Posterior vena cava (tissue), 2 donors: ENCODE results near the gene ADPRH. TPM values are rescaled to one million over a fixed set of nuclear protein-coding genes. Genes with fewer than 3 reads are reported as not detected.
"Not testable (repeated sequence)": the region's sequence is repeated elsewhere in the genome, so short reads cannot be mapped to it uniquely, and the experiment has no call there.

Experiments
- DNase-seq: peaks from one replicate; pipeline ENCODE4 v3.0.0-alpha.2; 2020; ENCODE audit warnings: low spot score
- intact Hi-C, 2 donors: fragments of 100-400 bp; cut with DNase I; formaldehyde crosslinking; loops; one replicate each; pipeline versions ENCODE4 v1.14.1 to v1.14.2; 2022 to 2023
- total RNA-seq, 2 donors: library from RNA; stranded (reverse); fragmentation: NEBNext Ultra II Directional; extraction: Animal tissue kit (Norgen Biotek cat#: 25700); gene quantifications; one replicate each; pipeline ENCODE4 v1.2.1, GENCODE V29; 2021
- donor health status: DM: yes; HTN: yes; CAD: no.
- donor health status: DM: yes; HTN: yes; CAD: no.

Gene ADPRH
- total RNA-seq, 2 donors from 2014 or later = 15.3 to 17.9 TPM

DNA sequence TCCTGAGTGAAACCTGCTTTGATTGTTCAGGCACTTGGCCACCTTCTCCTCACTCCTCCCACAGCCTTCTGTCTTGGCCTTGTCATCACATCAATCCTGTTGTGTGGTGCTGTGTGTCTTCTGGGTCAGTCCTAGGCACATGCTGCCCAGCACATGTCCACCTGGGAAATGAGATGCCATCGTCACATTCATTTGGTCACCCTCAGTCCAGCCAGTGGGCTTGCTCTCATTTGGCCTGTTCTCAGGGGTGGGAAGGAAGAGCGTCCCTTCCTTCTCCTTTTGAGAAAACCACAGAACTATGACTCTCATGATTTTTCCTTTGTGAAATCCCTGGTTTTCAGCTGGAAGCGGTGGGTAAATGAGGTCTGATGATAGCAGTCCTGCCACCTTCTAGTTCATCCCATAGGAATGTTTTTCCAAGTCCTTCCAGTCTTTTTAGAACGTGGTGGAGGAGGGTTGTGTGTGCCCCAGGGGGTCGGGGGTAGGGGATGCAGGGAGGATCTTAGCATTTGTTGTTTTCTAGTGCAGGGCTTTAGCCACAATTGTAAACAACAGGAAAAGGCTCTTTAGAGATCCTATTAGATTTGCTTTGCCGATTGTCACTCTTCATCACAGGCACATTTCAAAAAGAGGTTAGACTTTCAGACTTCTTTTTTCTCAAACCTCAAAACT lies 9.9 kb downstream of the ADPRH start:
- DNase-seq = no peak
- intact Hi-C loops = loop anchor here (10.0 kb wide), 2 partner anchors 76 to 86 kb away; partner anchors contain the start of genes COX17 (in 1 of the 2) and POPDC2 (in 1 of the 2)

DNA sequence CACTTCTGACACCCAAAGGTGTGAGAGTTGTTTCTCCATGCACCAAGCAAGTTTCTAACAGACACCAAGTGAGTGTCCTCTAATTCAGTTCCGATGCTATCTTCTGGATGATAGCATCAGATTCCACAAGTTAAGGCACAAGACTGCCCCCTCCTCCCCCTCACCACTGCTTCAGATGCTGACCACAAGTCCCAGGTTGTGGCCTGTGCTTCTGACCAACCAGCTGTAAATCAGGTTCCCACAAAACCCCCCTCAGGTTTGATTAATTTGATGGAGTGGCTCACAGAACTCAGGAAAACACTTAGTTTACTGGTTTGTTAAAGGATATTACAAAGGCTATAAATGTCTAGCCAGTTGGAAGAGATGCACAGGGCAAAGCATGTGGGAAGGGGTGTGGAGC lies 11.4 kb downstream of the ADPRH start:
- no peak for DNase-seq
- intact Hi-C loops = no loop called here

DNA sequence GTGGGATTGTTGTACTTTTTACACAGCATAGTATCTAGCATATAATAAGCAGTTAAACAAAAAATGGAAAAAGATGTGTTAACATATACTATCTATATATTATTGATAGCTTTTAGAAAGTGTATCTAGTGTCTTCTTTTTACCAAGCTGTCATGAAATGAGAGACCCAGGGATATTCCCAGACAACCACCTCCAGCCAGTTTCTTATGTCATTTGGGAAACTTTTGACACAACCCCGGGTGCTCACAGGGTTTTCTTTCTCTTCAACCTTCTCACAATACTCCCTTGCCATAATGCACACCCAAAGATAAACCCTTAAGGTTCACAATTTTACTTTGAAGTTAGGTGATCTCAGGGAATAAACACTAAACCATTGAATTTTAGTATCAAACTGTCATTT lies 13.6 kb downstream of the ADPRH start:
- intact Hi-C loops = no loop called here
- DNase-seq = no peak

DNA sequence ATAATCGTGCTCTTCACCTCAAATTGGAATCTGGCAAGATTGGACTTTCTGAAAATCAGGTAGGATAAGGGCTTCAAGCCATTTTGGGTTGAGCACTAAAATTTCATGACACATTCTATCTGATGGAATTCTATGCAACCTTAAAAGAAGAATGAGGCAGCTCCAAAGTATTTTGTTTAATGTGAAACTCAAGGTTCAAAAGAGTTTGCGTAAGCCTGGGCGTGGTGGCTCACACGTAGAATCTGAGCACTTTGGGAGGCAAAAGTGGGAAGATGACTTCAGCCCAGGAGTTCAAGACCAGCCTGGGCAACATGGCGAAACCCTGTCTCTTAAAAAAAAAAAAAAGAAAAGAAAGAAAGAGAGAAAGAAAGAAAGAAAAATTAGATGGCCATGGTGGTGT lies 14.8 kb downstream of the ADPRH start:
- intact Hi-C loops = no loop called here
- no peak for DNase-seq

DNA sequence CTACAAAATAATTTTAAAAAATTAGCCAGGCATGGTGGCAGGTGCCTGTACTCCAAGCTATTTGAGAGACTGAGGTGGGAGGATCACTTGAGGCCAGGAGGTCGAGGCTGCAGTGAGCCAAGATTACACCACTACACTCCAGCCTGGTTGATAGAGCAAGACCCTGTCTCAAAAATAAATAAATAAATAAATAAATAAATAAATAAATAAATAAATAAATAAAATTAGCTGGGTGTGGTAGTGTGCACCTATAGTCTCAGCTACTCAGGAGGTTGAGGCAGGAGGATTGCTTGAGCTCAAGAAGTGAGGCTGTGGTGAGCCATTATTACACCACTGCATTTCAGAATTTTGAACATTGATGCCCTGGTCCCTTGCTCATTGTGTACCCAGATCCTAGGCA lies 15.6 kb downstream of the ADPRH start:
- intact Hi-C loops = loop anchor here in 1 of 2 donors (5.0 kb wide), 1 partner anchor 37 kb away; no protein-coding TSS in a partner anchor
- DNase-seq = not testable (repeated sequence)

DNA sequence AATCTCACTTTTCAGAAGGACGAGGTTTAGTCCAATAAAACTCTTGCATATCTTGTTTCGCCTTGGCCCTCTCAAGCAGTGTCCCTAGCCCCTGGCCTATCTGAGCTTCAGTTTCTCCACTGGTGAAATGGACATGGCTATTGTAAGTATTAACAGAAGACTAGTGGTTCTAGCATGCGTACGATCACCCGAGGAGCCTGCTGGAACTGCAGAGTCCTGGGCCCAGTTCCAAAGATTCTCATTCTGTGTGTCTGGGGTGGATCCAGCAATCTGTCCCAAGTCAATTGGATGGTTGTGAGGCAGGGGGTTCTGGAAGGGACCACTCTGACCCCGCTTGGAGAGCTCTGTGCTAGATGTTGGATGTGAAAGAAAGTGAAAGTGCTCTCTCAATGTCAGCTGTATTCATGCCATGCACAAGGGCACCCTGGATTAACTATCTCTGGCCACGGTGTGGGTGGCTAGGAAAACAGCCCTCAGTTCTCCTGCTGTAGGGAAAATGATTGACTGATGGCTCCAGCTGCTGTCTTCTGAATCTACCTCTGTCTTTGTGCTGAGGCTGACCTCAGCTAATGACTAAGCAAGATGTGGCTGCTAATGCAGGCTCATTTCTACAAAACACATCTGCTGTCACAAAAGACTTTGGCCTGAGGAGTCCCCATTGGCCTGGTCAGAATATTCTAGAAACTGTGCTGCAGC lies 16.5 kb downstream of the ADPRH start:
- DNase-seq = no peak
- intact Hi-C loops = loop anchor here in 1 of 2 donors (5.0 kb wide), 1 partner anchor 37 kb away; no protein-coding TSS in a partner anchor

DNA sequence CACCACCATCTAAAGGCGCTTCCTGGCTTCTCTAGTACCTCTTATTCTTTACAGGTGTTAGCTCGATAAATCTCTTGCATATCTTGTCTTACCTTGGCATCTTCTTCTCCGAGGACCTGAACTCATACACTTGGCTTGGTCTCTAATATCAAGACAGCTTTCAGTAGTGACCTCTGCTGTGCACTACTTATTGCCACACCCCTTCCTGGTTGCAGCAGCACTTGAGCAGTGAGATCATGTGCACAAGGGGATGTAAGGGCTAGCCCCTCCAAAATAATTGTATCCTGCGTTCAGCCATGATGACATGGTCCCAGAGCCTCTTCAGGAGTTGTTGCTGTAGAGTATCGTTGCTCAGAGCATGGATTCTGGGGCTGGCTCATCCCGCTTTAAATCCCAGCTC lies 17.1 kb downstream of the ADPRH start:
- no peak for DNase-seq
- intact Hi-C loops = loop anchor here in 1 of 2 donors (5.0 kb wide), 1 partner anchor 36 kb away; no protein-coding TSS in a partner anchor

DNA sequence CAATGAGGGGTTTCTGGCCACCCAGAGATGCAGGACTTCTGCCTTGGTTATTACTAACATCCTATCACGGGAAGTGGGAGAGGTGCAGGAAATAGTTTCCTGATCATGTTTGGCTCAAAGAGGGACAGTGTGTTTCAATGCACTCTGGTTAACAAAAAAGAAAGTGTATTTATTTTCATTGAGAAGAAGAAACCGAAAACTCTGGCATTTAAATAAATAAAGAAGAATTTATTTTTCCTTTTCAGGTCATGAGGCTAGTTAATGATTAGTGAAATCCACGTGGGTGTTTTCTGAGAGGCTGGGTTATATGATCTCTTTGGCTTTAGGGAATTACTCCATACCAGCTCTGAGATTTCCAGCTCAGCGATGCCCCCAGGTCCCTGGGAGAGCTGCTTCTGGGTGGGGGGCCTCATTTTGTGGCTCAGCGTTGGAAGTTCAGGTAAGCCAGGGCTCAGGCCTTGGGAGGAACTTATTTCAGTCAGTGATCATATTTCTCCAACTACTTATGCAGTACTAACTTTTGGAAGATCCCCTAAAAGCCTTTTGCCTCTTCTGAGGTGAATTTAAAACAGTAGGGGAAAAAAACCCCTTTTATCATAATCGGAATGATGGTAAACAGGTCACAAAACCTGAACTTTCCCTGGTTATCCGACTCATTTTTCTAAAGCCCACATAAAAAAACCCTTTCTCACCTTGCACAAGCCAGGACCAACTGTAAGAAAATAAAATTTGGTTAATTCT lies 18.4 kb downstream of the ADPRH start, which contains the start of gene PLA1A:
Gene PLA1A, plus strand, starts transcription at position 338 of the 741 bp plus-strand sequence. Its CDS starts 29 bp downstream, at position 367.
- intact Hi-C loops = loop anchor here in 1 of 2 donors (5.0 kb wide), 1 partner anchor 35 kb away; no protein-coding TSS in a partner anchor
- DNase-seq = no peak

DNA sequence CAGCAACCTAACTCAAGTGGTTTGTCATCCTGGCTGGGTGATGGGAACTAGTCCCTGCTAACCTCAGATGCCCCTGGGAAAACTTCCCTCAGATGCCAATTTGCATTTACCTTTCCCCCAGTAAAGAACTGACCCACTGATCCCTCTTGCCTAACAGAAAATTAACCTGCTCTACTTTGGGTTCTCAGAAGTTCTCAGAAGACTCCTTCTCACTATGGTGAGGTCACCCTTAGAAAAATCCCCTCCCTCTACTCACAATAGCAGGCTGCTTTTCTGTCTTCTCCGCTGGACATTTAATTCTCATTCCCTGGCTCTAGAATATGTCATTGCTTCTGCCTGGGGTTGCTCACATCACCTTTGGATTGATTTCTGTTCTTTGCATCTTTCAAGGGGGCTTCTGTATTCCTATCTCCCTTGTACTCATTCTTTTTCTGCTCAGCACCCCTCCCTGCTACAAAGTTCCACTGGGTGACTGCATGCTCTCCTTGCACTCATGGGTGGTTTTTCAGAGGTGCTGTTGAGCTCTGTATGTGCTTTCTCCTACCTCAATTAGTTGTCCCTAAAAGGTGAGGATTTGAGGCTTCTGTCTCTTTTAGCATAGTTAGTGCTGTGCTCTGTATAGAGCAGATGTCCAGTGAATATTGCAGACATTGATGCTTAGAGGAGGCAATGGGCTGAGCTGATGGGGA lies 19.3 kb downstream of the ADPRH start:
- intact Hi-C loops = loop anchor here in 1 of 2 donors (5.0 kb wide), 1 partner anchor 34 kb away; no protein-coding TSS in a partner anchor
- no peak for DNase-seq

DNA sequence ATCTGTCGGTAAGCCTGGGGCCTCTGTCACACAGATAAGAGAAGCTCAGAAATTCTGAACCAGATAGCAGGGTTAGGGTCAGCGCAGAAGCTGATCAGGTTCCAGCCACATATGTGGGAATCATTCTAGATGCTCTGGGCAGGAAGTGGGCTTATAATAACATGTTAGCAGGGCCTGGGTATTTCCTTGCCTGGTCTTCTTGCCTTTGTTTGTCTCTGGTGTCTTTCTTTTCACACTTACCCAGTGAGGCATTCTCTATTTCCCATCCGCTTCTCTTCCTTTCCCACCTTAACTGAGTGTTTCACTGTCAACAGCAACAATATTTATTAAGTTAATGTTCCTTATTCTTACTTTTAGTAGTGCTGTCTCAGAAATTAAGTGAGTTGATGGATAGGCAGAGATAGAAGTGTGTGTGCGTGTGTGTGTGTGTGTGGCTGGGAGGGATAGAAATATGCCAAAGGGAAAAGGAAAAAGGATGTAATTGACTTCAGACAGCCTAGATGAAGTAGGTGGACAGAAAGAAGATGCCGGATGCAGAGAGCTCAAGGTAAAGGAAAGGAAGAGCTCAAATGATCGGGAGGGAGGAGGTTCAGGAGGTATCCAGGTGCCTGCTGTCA lies 20.4 kb downstream of the ADPRH start:
- intact Hi-C loops = loop anchor here in 1 of 2 donors (5.0 kb wide), 1 partner anchor 33 kb away; no protein-coding TSS in a partner anchor
- DNase-seq = no peak

DNA sequence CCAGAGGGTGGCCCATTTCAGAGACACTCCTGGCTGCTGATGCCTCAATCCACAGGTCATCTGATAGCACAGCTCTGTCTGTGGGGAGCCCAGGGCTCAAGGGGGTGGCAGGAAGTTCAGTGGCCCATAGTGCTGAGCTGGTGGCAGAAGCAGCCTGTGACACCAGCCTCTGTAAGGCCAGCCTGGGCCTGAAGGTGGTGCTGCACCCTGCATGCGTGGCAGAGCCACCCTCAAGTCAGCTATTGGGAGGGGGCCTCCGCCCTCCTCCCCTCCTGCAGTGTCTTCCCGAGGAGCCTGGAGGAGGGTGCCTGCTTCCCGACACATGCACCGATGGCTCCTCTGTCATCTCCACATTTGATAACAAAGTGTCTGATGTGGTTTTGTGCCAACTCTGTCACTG lies 21.4 kb downstream of the ADPRH start:
- intact Hi-C loops = no loop called here
- DNase-seq = peak; percentile 74

DNA sequence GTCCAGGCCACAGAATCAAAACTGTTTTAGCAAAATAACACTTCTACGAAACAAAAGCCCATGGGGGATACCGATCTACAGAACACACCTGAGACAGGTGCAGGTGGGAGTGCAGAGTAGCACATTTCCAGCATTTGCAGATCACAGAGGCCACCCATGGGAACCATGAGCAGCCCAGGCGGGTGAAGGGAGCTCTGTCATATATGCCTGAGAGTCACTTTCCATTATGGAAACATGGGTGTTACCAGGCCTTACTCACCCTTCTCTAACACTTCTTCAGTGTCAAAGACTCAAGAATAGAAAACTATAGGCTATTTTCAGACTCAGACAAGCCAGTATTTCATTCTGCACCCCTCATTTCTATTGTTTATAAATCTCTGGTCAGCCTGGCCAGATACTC lies 21.9 kb downstream of the ADPRH start:
- intact Hi-C loops = no loop called here
- no peak for DNase-seq

DNA sequence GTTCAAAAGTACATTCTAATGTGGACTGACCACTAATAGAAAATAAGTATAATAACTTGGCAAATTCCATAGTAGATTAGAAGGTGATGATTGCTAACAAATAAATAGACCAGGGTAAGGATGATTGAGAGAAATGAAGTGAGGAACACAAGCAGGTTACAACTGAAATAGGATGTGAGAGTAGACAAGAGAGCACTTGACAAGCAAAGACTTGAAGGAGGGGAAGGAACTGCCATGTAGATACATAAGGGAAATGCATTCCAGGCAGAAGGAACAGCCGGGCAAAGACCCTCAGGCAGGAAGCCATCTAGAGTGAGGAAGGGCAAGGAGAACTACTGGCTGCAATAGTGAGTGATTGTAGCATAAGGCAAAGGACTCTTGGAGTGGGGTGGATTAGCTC lies 23.4 kb downstream of the ADPRH start:
- intact Hi-C loops = no loop called here
- DNase-seq = no peak

DNA sequence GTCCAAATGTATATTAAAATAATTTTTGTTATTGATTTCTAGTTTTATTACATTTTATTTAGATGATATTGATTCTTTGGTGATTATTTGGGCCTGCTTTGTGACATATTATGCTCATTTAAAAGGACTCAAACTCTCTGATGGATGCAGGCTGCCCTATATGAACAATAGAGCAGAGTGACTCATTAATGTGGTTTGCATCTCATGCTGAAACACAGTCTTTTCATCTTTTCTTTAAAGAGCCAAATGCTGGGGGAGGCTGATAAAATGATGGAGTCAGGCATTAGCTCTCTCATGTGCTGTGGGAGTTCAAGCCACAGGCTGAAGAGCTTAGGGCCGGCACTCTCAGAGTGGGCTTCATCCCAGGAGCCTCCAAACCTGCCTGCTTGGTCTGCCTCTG lies 25.6 kb downstream of the ADPRH start:
- intact Hi-C loops = no loop called here
- DNase-seq = no peak

DNA sequence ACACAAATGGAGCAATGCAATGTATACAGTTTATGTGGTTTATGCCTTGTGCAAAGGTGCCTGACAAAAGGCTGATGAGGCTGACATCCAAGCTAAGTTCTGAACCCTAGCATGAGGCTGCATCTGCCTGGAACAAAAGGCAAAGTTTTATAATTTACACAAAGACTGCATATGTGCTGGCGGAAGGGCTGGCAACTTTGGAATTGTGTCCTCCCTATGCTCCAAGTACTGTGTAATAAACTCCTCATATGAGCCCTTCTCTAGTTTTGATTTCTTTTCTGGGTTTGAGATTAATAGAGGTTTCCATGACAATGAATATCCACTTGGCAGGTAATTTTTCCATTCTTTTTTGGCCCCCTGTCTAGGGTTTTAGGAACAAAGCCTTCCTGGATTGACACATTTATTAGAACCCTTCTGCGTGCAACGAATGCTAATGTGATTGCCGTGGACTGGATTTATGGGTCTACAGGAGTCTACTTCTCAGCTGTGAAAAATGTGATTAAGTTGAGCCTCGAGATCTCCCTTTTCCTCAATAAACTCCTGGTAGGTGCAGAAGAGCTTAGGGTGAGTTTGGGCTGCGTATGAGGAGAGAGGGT lies 29.2 kb downstream of the ADPRH start:
- intact Hi-C loops = no loop called here
- no peak for DNase-seq

DNA sequence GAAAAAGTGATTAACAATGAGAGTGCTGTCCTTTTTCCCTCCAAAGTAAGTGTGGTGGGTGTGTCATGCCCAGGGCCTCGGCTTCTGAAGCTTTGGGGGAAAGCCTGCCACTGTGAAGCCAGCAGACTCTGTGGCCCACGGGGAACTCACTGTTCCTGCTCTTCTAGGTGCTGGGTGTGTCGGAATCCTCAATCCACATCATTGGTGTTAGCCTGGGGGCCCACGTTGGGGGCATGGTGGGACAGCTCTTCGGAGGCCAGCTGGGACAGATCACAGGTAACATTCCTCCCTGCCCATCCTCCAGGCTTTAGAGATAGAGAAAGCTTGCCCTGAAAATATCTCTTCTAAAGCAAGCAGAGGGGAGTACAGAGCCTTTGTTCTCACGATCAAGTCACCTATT lies 30.0 kb downstream of the ADPRH start:
- intact Hi-C loops = no loop called here
- DNase-seq = peak; percentile 43

DNA sequence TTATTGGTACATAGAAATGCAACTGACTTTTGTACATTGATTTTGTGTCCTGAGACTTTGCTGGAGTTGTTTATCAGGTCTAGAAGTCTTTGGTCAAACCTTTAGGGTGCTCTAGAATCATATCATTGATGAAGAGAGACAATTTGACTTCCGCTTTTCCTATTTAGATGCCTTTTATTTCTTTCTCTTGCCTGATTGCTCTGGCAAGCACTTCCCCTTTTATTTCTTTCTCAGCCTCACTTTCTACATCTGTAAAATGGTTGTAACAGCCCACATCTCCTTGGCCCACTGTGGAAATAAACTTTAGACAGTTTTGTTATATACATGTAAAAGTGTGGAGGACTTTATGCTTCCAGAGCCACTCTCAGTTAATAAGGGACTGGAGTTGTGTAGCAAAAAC lies 32.4 kb downstream of the ADPRH start:
- DNase-seq = no peak
- intact Hi-C loops = no loop called here

DNA sequence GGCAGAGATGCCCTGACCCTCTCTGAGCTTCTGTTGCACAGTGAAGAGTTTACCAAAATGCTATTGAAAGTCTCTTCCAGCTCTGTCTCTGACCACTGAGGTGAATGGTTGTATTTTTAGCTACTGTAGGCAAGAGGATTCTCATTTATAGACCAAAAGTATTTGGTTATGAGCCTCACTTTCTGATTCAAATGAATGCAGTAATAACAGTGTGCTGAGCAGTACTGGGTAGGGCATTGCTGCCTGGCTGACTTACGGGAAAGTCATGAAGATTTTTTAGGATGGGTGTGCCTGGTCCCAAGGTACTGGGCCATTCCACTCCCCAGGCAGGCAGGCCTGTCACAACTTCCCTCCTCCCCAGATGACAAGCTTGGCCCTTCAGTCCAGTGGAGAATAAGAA lies 33.9 kb downstream of the ADPRH start:
- no peak for DNase-seq
- intact Hi-C loops = no loop called here
